HG02571 (cell line): ENCODE measurements around the gene DCAF8.

Source experiments
- ATAC-seq: cut with Tn5 transposase; IDR thresholded peaks from one replicate; pipeline ENCODE4 v1.9.1; 2021; ENCODE audit warnings: mild to moderate bottlenecking, moderate library complexity; ENCODE audit not compliant: unreplicated experiment

Gene DCAF8

DNA sequence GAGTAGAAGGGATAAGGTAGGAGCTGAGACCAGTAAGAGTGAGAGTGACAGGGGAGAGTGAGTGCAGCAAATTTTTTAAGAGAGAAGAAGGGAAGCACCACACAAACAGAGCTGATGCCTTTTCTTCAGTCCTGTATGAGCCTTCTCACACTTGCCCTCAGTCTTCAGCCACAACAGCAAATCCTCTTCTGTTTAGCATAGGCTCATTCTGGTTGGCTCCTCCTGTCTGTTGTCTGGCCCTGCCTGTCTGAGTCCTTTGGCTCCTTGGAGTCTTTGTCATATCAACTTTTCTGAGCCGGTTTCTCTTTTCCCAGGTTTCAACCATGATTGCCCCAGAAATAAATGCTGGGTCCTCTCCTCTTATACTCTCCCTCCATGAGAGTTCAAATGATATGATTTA lies 84.7 kb downstream of the DCAF8 start:
- no peak for ATAC-seq

DNA sequence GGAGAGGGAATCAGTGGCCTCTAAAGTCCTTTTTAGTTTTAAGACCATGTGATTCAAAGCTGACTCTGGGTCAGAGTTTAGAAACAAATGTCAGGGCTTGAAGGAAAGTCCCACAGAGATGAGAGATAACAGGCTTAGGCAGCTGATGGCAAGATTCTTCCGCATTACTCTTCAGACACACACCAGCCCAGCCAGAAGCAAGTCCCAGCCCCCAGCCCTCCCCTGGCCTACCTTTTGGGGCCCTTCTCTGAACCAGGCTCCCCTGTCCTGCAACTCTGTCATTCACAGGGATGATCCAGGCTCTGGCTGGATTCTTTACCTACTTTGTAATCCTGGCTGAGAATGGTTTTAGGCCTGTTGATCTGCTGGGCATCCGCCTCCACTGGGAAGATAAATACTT lies 85.1 kb downstream of the DCAF8 start:
- ATAC-seq = no peak

GRCh38 chr1:160171980-160172379 lies 90.4 kb downstream of the DCAF8 start:
- ATAC-seq = no peak

GRCh38 chr1:160171354-160171753 lies 91.0 kb downstream of the DCAF8 start:
- no peak for ATAC-seq

DNA sequence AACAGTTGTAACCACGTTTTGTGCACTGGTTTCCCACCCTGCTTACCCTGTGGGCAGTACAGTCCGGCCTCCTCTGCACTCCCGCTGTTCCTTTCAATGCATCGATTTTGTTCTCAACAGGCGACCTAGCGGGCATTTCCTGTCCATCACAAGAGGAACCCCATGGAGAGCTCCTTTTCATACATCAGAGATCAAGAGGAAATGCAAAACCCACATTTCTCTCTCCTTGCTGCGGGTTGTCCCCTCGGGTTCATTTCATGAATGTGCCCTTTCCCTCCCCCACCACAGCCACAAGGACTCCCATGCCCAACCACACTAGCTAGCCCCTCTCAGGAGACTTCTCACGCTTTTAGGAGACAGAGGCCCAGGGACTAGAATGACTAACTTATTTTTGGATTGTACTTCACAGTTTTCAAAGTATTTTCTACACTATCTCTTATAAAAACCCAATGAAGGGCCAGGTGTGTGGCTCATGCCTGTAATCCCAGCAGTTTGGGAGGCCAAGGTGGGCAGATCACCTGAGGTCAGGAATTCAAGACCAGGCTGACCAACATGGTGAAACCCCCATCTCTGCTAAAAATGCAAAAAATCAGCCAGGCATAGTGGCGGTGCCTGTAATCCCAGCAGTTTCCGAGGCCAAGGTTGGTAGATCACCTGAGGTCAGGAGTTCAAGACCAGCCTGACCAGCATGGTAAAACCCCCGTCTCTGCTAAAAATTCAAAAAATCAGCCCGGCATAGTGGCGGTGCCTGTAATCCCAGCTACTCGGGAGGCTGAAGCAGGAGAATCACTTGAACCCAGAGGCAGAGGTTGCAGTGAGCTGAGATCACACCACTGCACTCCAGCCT lies 92.6 kb downstream of the DCAF8 start:
- ATAC-seq = no peak

DNA sequence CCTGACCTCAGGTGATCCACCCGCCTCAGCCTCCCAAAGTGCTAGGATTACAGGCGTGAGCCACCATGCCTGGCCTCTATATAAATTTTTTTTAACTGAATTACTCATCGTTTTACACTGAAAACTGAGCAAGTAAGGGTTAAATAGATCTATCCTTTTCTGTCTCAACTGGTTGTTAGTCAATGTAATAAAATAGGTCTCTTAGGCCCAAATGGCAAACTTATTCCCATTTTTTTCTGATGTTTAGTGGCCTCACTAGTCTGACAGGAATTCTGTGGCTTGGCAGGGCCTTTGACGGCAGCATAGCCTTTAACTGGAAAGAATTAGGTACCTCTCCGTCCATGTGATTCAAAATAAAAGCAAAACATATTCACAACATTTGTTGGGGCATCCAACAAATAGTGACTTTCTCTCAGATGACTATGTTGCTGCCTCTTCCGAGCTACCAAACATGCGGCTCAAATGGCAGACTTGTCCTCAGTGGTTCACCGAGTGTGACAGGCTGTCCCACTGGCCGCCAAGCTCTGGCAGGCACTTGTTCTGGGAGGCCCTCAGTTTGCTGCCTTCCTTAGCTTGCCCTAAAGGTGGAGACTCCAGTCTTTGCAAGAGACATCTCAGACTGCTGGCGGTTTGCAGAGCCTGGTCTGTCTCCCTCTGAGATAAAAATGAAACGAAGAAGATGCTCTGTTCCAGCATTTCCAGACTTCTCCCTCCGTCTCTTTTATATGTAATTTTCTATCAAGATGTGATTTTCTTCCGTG lies 93.6 kb downstream of the DCAF8 start:
- no peak for ATAC-seq

DNA sequence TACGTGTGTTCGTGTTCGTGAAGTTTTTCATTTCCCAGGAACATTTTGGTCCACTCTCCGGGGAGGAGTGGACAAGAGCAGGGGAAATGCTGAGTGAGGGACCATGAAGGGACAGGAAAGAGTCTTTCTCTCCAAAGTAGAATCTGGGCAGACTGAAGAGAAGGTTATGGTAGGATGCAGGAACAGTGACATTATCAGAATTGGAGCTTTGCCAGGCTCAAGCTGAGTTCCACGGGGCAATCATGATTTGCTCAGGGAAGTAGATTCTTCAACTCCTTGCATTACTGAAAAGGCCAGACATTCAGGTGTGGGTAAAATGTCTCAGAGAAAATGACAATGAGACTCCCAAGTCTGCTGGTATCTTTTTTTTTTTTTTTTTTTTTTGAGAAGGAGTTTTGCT lies 94.3 kb downstream of the DCAF8 start:
- ATAC-seq = no peak

DNA sequence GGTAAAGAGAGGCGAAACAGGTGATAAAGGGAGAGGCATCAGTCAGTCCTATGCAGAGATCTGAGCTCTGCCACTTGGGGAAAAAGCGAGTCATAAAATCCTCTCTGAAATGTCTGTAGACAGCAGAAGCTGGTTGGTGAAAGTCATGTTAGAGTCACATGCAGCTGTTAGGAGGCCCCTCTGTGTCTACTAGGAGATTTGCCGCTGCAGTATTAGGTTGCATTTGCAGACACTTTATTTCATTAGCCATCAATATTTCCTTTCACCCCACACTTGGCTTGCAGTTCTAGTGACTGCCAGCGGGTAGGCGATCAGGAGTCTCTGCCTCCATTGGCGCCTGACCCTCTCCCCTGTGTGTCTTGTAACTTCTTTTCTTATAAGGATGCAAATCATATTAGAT lies 94.8 kb downstream of the DCAF8 start:
- ATAC-seq = no peak

DNA sequence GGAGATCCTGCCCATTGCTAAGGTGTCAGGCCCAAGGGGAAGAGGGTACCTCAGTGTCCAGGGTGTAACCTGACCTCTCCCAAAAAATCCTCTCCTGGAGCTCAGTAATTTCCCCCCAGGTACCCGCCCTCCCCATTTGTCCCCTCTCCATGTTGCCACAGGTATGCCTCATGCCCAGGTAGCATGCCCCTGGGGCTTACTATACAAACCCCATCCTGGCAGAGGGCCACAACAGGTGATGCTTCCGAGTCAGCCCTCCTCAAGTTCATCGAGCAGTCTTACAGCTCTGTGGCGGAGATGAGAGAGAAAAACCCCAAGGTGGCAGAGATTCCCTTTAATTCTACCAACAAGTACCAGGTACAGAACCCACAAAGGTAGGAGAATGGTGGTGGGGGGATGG lies 95.3 kb downstream of the DCAF8 start:
- no peak for ATAC-seq

DNA sequence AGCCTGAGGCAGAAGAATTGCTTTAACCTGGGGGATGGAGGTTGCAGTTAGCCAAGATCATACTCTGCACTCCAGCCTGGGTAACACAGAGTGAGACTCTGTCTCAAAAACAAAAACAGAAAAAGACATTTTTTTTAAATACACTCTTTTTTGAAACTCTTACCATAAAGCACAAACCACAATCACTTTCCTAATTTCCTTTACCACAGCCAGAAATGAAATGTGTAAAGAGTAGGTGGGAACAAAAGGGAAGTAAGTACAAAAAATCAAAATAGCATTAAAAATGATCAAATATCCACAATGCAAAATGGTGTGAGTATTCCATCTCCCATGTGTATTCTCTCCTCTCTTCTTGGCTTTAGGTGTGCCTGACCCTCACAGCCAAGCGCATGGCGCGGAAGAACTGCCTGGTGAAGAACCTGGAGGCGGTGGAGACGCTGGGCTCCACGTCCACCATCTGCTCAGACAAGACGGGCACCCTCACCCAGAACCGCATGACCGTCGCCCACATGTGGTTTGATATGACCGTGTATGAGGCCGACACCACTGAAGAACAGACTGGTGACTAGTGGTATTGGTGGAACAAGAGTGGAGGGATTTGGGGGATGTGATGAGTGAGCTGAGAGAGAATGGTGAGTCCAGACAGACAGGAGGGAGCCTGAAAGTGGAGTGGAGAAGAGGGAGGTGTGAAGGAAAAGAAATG lies 96.0 kb downstream of the DCAF8 start:
- no peak for ATAC-seq
